Activated B cell treated with CpG ODN at 0.5 μM for 24 hours (primary cell): Measurements from ENCODE around the gene S100G. TPM values are rescaled to one million over a fixed set of nuclear protein-coding genes. Genes with fewer than 3 reads are reported as not detected.

ENCODE experiments used
- ATAC-seq: fragments of 200-7000 bp; cut with Tn5 transposase; one replicate; pipeline ENCODE4 v1.10.0; 2021; ENCODE audit warnings: low read depth, mild to moderate bottlenecking, moderate library complexity
- CTCF ChIA-PET: fragments of 350-600 bp; sonication (Branson Sonifier 250); formaldehyde crosslinking; loops from one replicate; lab custom pipeline; 2021; ENCODE audit warnings: antibody characterized with exemption; lab: Charles Lee
- POLR2A ChIA-PET: fragments of 350-600 bp; sonication (Branson Sonifier 250); formaldehyde crosslinking; loops from one replicate; lab custom pipeline; 2021; ENCODE audit warnings: antibody characterized with exemption; lab: Charles Lee
- DNase-seq: peaks from one replicate; pipeline ENCODE4 v3.0.0; 2022
- H3K27ac Mint-ChIP-seq: one replicate; pipeline ENCODE4 v1.8.0; 2020; ENCODE audit warnings: mixed read lengths
- H3K27me3 Mint-ChIP-seq: one replicate; pipeline ENCODE4 v1.8.0; 2021; ENCODE audit warnings: mixed read lengths
- H3K36me3 Mint-ChIP-seq: one replicate; pipeline ENCODE4 v1.8.0; 2021; ENCODE audit warnings: low read depth, mixed read lengths
- H3K4me1 Mint-ChIP-seq: one replicate; pipeline ENCODE4 v1.8.0; 2021; ENCODE audit warnings: mixed read lengths
- H3K4me3 Mint-ChIP-seq: one replicate; pipeline ENCODE4 v1.8.0; 2020; ENCODE audit warnings: mild to moderate bottlenecking, mixed read lengths
- H3K9me3 Mint-ChIP-seq: one replicate; pipeline ENCODE4 v1.8.0; 2020; ENCODE audit warnings: mixed read lengths
- CTCF ChIP-seq: fragments of 200-600 bp; IDR thresholded peaks from one replicate; pipeline ENCODE4 v1.8.0; 2022; ENCODE audit warnings: antibody characterized with exemption, mild to moderate bottlenecking
- intact Hi-C: fragments of 100-400 bp; cut with micrococcal nuclease; formaldehyde crosslinking; loops from one replicate; pipeline ENCODE4 v1.15.1; 2024
- total RNA-seq: library from RNA; stranded (reverse); gene quantifications from 2 replicates; pipeline ENCODE4 v1.2.3, GENCODE V29; 2022

The S100G gene
- total RNA-seq, 1 donor from 2014 or later: not detected

GRCh38 chrX:16683007-16683664 is 33.2 kb downstream of the S100G start:
- intact Hi-C loops: no loop called here
- H3K27ac Mint-ChIP-seq: no peak overlapping the region
- H3K9me3 Mint-ChIP-seq: no peaks in the 10 kb centered on the region
- TF ChIP-seq CTCF: no peak
- H3K4me3 Mint-ChIP-seq: no peak overlapping the region
- H3K4me1 Mint-ChIP-seq: no peaks in the 10 kb centered on the region
- ChIA-PET POLR2A (no interaction called here), CTCF (no interaction called here)
- H3K27me3 Mint-ChIP-seq: no peaks in the 10 kb centered on the region
- ATAC-seq (no peak), DNase-seq (no peak)
- peaks cover 17% of the 10 kb centered on the region for H3K36me3 Mint-ChIP-seq

GRCh38 chrX:16687514-16687913 is 37.6 kb downstream of the S100G start:
- no peaks in the 10 kb centered on the region for H3K9me3 Mint-ChIP-seq
- ChIA-PET CTCF (no interaction called here), POLR2A (interaction anchor here (0.7 kb wide), 1 partner anchor 15 kb away, joined by 9 read pairs; no protein-coding TSS in a partner anchor)
- TF ChIP-seq CTCF: no peak
- intact Hi-C loops: no loop called here
- no peaks in the 10 kb centered on the region for H3K27me3 Mint-ChIP-seq
- DNase-seq: no peak
- H3K4me1 Mint-ChIP-seq: no peaks in the 10 kb centered on the region
- no peak for ATAC-seq
- no peak overlapping the region for H3K4me3 Mint-ChIP-seq
- peaks cover 18% of the 10 kb centered on the region for H3K36me3 Mint-ChIP-seq
- no peak overlapping the region for H3K27ac Mint-ChIP-seq

GRCh38 chrX:16695079-16695676 is 45.2 kb downstream of the S100G start:
- H3K9me3 Mint-ChIP-seq: no peaks in the 10 kb centered on the region
- ChIA-PET POLR2A (no interaction called here), CTCF (interaction anchor here (1.0 to 1.7 kb wide), 2 partner anchors 935 to 1197 kb away, joined by 3 to 4 read pairs; no protein-coding TSS in a partner anchor)
- ATAC-seq (peak; percentile 69), DNase-seq (peak; percentile 35)
- no peak for TF ChIP-seq CTCF
- intact Hi-C loops: loop anchor here (1.0 to 10.0 kb wide), 5 partner anchors 258 to 1196 kb away; partner anchors contain the start of gene GRPR
- no peaks in the 10 kb centered on the region for H3K27me3 Mint-ChIP-seq
- H3K4me3 Mint-ChIP-seq: no peak overlapping the region
- H3K36me3 Mint-ChIP-seq: peaks cover 24% of the 10 kb centered on the region
- H3K4me1 Mint-ChIP-seq: no peaks in the 10 kb centered on the region
- H3K27ac Mint-ChIP-seq: no peak overlapping the region

GRCh38 chrX:16696956-16697355 is 47.0 kb downstream of the S100G start:
- no peak for DNase-seq
- TF ChIP-seq CTCF: no peak
- Mint-ChIP-seq H3K4me1 (no peaks in the 10 kb centered on the region), H3K27me3 (no peaks in the 10 kb centered on the region), H3K4me3 (no peak overlapping the region), H3K27ac (no peak overlapping the region), H3K9me3 (no peaks in the 10 kb centered on the region), H3K36me3 (peaks cover 18% of the 10 kb centered on the region)
- ChIA-PET CTCF (interaction anchor here (1.2 kb wide), 1 partner anchor 1347 kb away, joined by 3 read pairs; no protein-coding TSS in a partner anchor), POLR2A (no interaction called here)
- ATAC-seq: no peak
- intact Hi-C loops: loop anchor here (10.0 kb wide), 1 partner anchor 572 kb away; the partner anchor contains the start of gene GRPR

GRCh38 chrX:16699389-16699788 is 49.4 kb downstream of the S100G start:
- Mint-ChIP-seq H3K27me3 (no peaks in the 10 kb centered on the region), H3K4me1 (peaks cover 2% of the 10 kb centered on the region), H3K4me3 (no peak overlapping the region), H3K9me3 (no peaks in the 10 kb centered on the region), H3K36me3 (peaks cover 10% of the 10 kb centered on the region), H3K27ac (no peak overlapping the region)
- no peak for TF ChIP-seq CTCF
- intact Hi-C loops: loop anchor here (10.0 kb wide), 1 partner anchor 575 kb away; the partner anchor contains the start of gene GRPR
- POLR2A ChIA-PET: interaction anchor here (0.5 kb wide), 1 partner anchor 917 kb away, joined by 3 read pairs; no protein-coding TSS in a partner anchor
- CTCF ChIA-PET: no interaction called here
- no peak for DNase-seq
- no peak for ATAC-seq
